ENCODE measurements around the gene EPB41L5.
"Not testable (repeated sequence)": the region's sequence is repeated elsewhere in the genome, so short reads cannot be mapped to it uniquely, and the experiment has no call there.

DNA sequence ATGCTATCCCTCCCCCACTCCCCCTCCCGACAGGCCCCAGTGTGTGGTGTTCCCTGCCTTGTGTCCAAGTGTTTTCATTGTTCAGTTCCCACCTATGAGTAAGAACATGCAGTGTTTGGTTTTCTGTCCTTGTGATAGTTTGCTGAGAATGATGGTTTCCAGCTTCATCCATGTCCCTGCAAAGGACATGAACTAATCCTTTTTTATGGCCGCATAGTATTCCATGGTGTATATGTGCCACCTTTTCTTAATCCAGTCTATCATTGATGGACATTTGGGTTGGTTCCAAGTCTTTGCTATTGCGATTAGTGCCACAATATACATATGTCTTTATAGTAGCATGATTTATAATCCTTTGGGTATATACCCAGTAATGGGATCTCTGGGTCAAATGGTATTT, 108.5 kb downstream of the EPB41L5 start:
- TF ChIP-seq CTCF (IDR thresholded peaks at IDR 0.05; ENCODE audit: insufficient read depth, low read depth, low read length); EZH2 (IDR thresholded peaks at IDR 0.05; ENCODE audit: insufficient read depth, low read length): not testable (repeated sequence)
